Measurements from ENCODE around the gene NTNG2.

NTNG2 gene

DNA sequence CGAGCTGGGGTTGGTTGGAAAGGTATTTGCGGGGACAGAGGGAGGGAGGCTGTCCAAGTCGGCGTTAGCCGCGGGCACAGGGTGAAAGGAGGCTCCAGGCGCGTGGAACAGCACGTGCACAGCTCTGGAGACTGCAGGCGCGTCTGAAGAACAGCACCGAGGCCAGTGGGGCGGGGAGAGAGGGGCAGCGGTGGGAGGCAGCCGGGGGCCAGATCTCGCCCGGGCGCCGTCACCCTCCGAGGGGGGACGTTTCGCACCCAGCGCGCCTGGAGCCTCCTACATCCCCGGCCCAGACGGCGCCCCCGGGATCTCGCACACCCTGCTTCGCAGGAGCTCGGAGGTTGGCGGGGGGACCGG lies 79.6 kb downstream of the NTNG2 start:
- no peaks in the 10 kb centered on the region for H3K9me3 ChIP-seq
- H3K9ac ChIP-seq, result peak overlapping the region; percentile 86
- no peaks in the 10 kb centered on the region for H3K27me3 ChIP-seq
- H3K36me3 ChIP-seq, result no peaks in the 10 kb centered on the region
- peak overlapping the region; percentile 99 for H3K4me2 ChIP-seq
- H4K20me1 ChIP-seq, result no peaks in the 10 kb centered on the region
- no peak for TF ChIP-seq Cebpa-rat (IDR thresholded peaks at IDR 0.05)
- H3K27ac ChIP-seq, result peak overlapping the region; percentile 91
- H3K4me1 ChIP-seq, result peaks cover 82% of the 10 kb centered on the region
- peak overlapping the region; percentile 79 for H3K4me3 ChIP-seq

DNA sequence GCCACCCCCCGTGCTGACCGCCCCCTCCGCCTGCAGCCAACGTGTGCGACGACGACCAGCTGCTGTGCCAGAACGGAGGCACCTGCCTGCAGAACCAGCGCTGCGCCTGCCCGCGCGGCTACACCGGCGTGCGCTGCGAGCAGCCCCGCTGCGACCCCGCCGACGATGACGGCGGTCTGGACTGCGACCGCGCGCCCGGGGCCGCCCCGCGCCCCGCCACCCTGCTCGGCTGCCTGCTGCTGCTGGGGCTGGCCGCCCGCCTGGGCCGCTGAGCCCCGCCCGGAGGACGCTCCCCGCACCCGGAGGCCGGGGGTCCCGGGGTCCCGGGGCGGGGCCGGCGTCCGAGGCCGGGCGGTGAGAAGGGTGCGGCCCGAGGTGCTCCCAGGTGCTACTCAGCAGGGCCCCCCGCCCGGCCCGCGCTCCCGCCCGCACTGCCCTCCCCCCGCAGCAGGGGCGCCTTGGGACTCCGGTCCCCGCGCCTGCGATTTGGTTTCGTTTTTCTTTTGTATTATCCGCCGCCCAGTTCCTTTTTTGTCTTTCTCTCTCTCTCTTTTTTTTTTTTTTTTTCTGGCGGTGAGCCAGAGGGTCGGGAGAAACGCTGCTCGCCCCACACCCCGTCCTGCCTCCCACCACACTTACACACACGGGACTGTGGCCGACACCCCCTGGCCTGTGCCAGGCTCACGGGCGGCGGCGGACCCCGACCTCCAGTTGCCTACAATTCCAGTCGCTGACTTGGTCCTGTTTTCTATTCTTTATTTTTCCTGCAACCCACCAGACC lies 80.2 kb downstream of the NTNG2 start:
- no peaks in the 10 kb centered on the region for H3K36me3 ChIP-seq
- H4K20me1 ChIP-seq, result no peaks in the 10 kb centered on the region
- H3K9me3 ChIP-seq, result no peaks in the 10 kb centered on the region
- H3K27me3 ChIP-seq, result no peaks in the 10 kb centered on the region
- H3K4me1 ChIP-seq, result peaks cover 82% of the 10 kb centered on the region
- H3K9ac ChIP-seq, result peak overlapping the region; percentile 86
- H3K4me2 ChIP-seq, result peak overlapping the region; percentile 99
- H3K27ac ChIP-seq, result peak overlapping the region; percentile 91
- TF ChIP-seq Cebpa-rat (IDR thresholded peaks at IDR 0.05), result no peak
- H3K4me3 ChIP-seq, result peak overlapping the region; percentile 79

DNA sequence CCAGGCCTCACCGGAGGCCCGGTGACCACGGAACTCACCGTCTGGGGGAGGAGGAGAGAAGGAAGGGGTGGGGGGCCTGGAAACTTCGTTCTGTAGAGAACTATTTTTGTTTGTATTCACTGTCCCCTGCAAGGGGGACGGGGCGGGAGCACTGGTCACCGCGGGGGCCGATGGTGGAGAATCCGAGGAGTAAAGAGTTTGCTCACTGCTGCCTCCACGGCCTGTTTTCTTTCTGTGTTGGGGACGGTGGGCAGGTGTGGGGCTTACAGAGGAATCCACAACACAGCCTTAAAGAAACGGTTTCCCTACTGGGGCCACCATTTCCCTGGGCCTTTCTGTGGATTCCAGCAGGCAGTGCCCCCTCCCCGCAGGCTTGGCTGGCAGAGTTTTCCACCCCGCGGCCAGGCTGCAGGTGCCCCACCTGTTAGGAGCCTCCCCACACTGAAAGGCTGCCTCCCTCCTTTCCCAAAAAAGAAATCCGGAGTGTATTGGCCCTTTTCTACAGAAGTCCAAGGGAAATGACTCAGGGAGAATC lies 80.8 kb downstream of the NTNG2 start:
- Histone ChIP-seq H3K9me3 (no peaks in the 10 kb centered on the region), H3K36me3 (no peaks in the 10 kb centered on the region), H3K4me2 (peak overlapping the region; percentile 99), H3K27ac (peak overlapping the region; percentile 91), H3K4me1 (peaks cover 82% of the 10 kb centered on the region), H3K27me3 (no peaks in the 10 kb centered on the region), H4K20me1 (no peaks in the 10 kb centered on the region), H3K4me3 (peak overlapping the region; percentile 79), H3K9ac (peak overlapping the region; percentile 86)
- no peak for TF ChIP-seq Cebpa-rat (IDR thresholded peaks at IDR 0.05)

DNA sequence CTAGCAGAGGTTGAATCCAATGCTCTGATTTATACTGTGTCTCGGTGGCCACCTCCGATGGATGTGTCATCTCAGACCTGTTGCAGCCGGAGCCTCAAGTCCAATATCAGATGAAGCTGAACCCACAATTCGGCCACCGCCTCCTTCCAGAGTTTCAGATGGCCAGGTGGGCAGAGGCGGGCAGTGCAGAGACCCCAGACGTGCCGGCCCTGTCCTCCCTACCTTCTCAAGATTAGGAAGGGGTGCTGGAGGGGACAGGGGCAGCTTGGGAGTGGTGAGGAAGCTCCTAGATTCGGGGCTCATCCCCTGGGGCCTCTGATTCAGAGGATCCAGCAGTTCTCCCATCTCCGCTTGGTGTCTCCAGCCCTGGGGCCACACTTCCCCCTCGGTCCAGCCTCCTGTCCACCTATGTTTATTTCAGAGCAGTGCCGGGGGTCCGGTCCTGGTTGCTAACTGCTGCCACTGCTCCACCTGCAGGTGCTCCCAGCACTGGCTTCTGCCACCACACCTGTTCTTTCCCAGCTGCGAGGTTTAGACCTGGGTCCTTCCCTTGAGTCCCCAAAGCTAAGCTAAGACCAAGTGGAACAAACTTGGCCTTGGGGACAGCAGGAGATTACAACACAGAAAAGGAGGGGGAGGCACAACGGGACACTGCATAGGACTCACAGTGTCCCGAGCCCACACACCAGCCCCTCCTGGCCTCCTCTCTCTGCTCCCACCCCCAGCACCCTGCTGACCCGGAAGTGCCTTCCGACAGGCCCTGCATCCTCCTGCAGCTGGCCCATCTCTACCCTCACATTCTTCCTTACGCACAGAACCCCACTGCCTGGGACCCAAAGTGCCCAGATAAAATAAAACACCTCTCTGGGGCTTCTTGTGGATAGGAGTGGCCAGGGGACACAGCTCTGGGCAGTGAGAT lies 81.6 kb downstream of the NTNG2 start:
- TF ChIP-seq Cebpa-rat (IDR thresholded peaks at IDR 0.05), result no peak
- peak overlapping the region; percentile 86 for H3K9ac ChIP-seq
- H3K27me3 ChIP-seq, result no peaks in the 10 kb centered on the region
- H3K4me1 ChIP-seq, result peaks cover 81% of the 10 kb centered on the region
- H3K4me3 ChIP-seq, result peak overlapping the region; percentile 79
- H4K20me1 ChIP-seq, result no peaks in the 10 kb centered on the region
- peak overlapping the region; percentile 99 for H3K4me2 ChIP-seq
- no peaks in the 10 kb centered on the region for H3K36me3 ChIP-seq
- no peaks in the 10 kb centered on the region for H3K9me3 ChIP-seq
- H3K27ac ChIP-seq, result peak overlapping the region; percentile 91

DNA sequence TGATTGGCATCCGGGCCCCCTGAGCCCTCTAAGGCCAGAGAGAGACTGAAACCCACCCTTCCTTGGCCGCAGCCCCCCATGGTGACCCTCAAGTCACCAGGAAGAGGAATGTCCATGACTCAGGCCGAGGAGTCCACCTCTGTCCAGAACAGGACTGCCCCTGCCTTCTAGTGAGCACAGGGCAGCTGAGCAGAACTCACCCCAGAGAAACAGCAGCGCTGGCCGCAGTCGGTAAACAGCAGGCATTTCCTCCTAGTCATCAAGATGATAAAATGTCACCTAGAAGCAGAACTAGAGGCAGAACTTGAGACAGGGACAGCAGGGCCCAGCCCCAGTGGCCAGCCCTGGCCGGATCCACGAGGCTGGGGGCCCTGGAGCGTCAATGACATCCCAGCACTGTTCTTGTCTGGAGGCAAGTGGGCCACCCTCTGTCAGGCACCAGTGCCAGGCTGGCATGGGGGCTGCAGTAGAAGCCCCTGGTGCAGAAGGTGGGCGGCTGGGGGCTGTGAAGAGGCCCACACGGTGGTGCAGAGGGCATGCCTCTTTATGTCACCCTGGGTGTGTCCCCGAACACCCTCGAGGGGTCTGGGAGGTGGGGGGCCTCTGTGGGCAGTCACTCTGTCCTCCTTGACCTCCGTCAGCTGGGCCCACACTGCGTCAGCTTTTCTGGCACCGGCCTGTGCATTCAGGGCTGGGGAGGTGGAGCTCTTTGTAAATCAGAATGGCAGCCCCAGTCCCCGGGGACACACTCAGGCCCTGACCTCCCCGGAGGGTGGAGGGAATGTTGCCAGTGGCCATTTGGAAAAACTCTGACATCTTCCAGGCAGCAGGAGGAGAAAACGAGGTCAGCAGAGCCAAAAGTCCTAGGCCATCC lies 83.0 kb downstream of the NTNG2 start:
- peak overlapping the region; percentile 35; the same call in 1 of the 2 replicates for H3K9ac ChIP-seq
- no peaks in the 10 kb centered on the region for H3K27me3 ChIP-seq
- H3K4me1 ChIP-seq, result peaks cover 77% of the 10 kb centered on the region
- H3K36me3 ChIP-seq, result no peaks in the 10 kb centered on the region
- H3K9me3 ChIP-seq, result no peaks in the 10 kb centered on the region
- H4K20me1 ChIP-seq, result no peaks in the 10 kb centered on the region
- TF ChIP-seq Cebpa-rat (IDR thresholded peaks at IDR 0.05), result no peak
- peak overlapping the region; percentile 99 for H3K4me2 ChIP-seq
- peak overlapping the region; percentile 22; the same call in 1 of the 2 replicates for H3K4me3 ChIP-seq
- H3K27ac ChIP-seq, result peak overlapping the region; percentile 91

DNA sequence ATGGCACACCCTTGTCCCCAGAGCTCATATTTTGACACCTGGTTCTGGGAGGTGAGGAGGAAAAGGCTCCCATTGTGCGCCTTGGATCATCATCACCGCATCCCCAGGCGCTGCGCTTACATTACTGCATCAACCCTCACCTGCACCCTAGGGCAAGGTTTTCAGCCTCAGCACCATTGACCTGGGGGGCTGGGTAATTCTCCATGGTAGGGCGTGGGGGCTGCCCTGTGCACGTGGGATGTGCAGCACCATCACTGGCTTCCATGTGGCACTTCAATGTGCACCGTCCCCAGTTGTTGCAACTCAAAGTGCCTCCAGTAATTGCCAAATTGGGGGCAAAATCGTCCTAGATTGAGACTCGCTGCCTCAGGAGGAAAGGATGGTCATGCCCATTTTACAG lies 83.6 kb downstream of the NTNG2 start:
- H3K4me2 ChIP-seq, result peak overlapping the region; percentile 99
- no peak for TF ChIP-seq Cebpa-rat (IDR thresholded peaks at IDR 0.05)
- peaks cover 77% of the 10 kb centered on the region for H3K4me1 ChIP-seq
- H3K27ac ChIP-seq, result peak overlapping the region; percentile 91; the same call in 1 of the 2 replicates
- no peaks in the 10 kb centered on the region; the same call in 1 of the 2 replicates for H3K9me3 ChIP-seq
- no peaks in the 10 kb centered on the region for H4K20me1 ChIP-seq
- H3K36me3 ChIP-seq, result no peaks in the 10 kb centered on the region
- no peak overlapping the region for H3K9ac ChIP-seq
- peak overlapping the region; percentile 23; the same call in 1 of the 2 replicates for H3K4me3 ChIP-seq
- H3K27me3 ChIP-seq, result no peaks in the 10 kb centered on the region

DNA sequence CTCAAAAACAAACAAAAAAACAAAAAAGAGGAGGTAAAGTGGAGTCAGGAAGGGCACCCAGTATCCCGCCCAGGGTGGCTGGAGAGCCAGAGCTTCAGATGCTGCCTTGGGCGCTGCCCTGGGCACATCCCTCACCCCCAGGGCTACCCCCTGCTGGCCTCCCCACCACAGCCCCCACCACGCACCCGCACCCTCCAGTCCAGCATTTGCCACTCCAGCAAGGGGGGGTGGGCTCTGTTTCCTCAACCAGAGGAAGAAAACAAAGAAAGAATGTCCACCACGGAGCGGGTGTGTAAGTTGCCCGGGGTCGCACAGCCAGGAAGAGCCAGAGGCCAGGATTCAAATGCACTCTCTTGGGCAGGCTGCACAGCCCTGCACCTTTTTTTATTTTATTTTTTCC lies 86.1 kb downstream of the NTNG2 start:
- no peak for TF ChIP-seq Cebpa-rat (IDR thresholded peaks at IDR 0.05)
- Histone ChIP-seq H3K27ac (no peak overlapping the region), H3K9ac (no peak overlapping the region), H3K4me2 (no peak overlapping the region; the same call in 1 of the 2 replicates), H3K4me3 (no peak overlapping the region), H3K4me1 (peaks cover 75% of the 10 kb centered on the region), H3K9me3 (peaks cover 20% of the 10 kb centered on the region), H3K27me3 (no peaks in the 10 kb centered on the region), H3K36me3 (no peaks in the 10 kb centered on the region), H4K20me1 (no peaks in the 10 kb centered on the region)

DNA sequence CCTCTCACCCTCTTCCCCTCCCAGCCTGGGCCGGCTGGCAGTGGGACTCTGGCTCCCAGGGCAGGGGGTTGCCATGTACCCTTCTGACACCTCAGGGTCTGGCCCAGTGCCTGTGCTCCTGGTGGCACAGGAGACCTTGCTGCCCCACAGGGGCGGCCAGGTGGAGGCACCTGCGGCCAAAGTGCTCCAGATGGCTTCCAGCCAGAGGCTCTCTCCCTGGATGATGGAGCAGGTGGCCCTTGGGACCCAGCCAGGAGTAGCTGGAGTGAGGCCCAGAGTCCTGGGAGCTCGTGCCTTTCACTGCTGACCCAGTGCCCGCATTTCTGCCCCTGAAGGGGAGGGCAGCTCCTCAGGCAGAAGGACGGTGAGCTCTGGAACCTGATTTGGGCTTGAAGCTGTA lies 87.3 kb downstream of the NTNG2 start:
- Histone ChIP-seq H4K20me1 (no peaks in the 10 kb centered on the region), H3K27ac (no peak overlapping the region), H3K27me3 (no peaks in the 10 kb centered on the region), H3K4me1 (peaks cover 63% of the 10 kb centered on the region), H3K36me3 (no peaks in the 10 kb centered on the region), H3K4me3 (no peak overlapping the region), H3K4me2 (0 out of 2 replicates have a peak overlapping the region, but pooled peaks have one; percentile 26), H3K9ac (no peak overlapping the region), H3K9me3 (peaks cover 20% of the 10 kb centered on the region)
- TF ChIP-seq Cebpa-rat (IDR thresholded peaks at IDR 0.05), result no peak

DNA sequence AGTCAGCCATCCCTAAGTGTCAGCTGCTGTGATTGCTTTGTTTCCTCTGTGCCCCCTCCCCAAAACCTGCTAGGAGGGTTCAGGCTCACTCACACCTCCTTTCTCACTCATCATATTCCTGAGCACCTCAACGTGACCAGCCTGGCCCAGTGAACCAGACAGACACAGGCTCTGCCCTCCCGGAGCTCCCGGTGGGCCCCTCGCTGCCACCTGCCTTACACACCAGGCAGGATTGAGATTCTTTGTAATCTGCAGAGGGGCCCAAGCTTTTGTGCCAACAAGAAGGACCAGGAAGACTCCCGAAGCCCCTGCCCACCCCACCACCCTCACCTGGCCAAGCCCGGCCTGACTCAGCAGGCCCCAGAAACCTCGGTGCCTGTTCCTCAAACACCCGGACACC lies 87.8 kb downstream of the NTNG2 start:
- Histone ChIP-seq H3K27ac (no peak overlapping the region), H3K9me3 (peaks cover 20% of the 10 kb centered on the region), H3K36me3 (no peaks in the 10 kb centered on the region), H3K27me3 (no peaks in the 10 kb centered on the region), H3K9ac (no peak overlapping the region), H4K20me1 (no peaks in the 10 kb centered on the region), H3K4me1 (peaks cover 58% of the 10 kb centered on the region), H3K4me3 (no peak overlapping the region), H3K4me2 (peak overlapping the region; percentile 26)
- TF ChIP-seq Cebpa-rat (IDR thresholded peaks at IDR 0.05), result no peak
